Heart left ventricle (tissue), 13 donors: ENCODE measurements around the gene SYNRG.

ENCODE experiments used
- POLR2A ChIP-seq, 2 donors: fragments of 450-650 bp; IDR thresholded peaks; one replicate each; pipeline ENCODE4 v1.6.1; 2017; ENCODE audit warnings: antibody characterized with exemption in 2 of 2, mild to moderate bottlenecking in 2 of 2, moderate library complexity in 2 of 2
- TF ChIP-seq, protein P1 (sequence below), 12 donors: fragments of 200-600 bp; sonication (generic) in 4 of 12; IDR thresholded peaks; one replicate each; pipeline versions ENCODE4 v1.5.0 to v1.8.0; 2018 to 2022; ENCODE audit warnings: antibody characterized with exemption in 12 of 12, mild to moderate bottlenecking in 5 of 12
- donor health status: ischemic (EF 13 %, LVEDD 7.1; RV severe dilation, severe dysfunction).
- donor health status: DM: no; HTN: yes; CAD: no.
- donor health status: DM: no; HTN: no; CAD: no.
- donor health status: ischemic (EF 25% LVEDD 6.9; RV normal size, moderate dysfunction).
- donor health status: ischemic (EF 25% LVEDD 5.7; RV mildly dilated, moderate dysfunction).
- donor health status: ischemic (EF 35%, LVEDD 5.7; RV mildly dilated, moderate dysfunction).
- donor health status: nonischemic (EF 11% LVEDD 7.7; RV severe dilation, severe dysfunction).
- donor health status: DM: yes; HTN: yes; CAD: no.
- donor health status: PGD.
- donor health status: ischemic (EF 29% LVEDD 5.4; RV normal size, mild dysfunction).
- donor health status: nonischemic (EF 23%, LVEDD 6.1; RV moderate dilation, normal function).

DNA sequence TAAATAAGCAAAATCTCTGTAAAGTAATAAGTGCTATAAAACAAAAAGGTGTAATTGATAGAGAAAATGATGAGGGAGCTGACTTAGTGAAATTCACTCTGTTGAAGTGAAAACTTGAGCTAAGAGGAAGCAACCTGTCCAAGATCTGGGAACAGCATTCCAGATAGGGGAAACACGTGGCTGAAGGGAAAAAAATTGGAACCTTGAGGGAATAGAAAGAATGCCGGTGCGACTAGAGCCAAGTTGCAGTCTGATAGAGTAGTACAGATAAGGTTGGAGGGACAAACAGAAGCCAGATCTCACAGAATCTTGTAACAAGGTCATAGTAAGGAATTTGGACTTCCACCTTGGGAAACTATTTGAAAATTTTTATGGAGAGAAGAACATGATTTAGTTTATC is 34.7 kb upstream of the SYNRG start:
- no peak for TF ChIP-seq POLR2A (IDR thresholded peaks at IDR 0.05)
- TF ChIP-seq, protein P1, sequence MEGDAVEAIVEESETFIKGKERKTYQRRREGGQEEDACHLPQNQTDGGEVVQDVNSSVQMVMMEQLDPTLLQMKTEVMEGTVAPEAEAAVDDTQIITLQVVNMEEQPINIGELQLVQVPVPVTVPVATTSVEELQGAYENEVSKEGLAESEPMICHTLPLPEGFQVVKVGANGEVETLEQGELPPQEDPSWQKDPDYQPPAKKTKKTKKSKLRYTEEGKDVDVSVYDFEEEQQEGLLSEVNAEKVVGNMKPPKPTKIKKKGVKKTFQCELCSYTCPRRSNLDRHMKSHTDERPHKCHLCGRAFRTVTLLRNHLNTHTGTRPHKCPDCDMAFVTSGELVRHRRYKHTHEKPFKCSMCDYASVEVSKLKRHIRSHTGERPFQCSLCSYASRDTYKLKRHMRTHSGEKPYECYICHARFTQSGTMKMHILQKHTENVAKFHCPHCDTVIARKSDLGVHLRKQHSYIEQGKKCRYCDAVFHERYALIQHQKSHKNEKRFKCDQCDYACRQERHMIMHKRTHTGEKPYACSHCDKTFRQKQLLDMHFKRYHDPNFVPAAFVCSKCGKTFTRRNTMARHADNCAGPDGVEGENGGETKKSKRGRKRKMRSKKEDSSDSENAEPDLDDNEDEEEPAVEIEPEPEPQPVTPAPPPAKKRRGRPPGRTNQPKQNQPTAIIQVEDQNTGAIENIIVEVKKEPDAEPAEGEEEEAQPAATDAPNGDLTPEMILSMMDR (IDR thresholded peaks at IDR 0.05), result no peak
